GM21619 (cell line): ENCODE results near the gene GRID1.

Experiments
- ATAC-seq: cut with Tn5 transposase; IDR thresholded peaks from one replicate; pipeline ENCODE4 v1.9.1; 2021; ENCODE audit not compliant: unreplicated experiment

Gene GRID1

GRCh38 chr10:86371116-86371515 is 4.5 kb upstream of the GRID1 start:
- ATAC-seq: no peak

GRCh38 chr10:86370006-86370585 is 3.5 kb upstream of the GRID1 start:
- ATAC-seq: no peak

GRCh38 chr10:86368987-86369386 is 2.4 kb upstream of the GRID1 start:
- no peak for ATAC-seq

- no peak for ATAC-seq
Observed at GRCh38 chr10:86368046-86368445, 1.5 kb upstream of the GRID1 start.

GRCh38 chr10:86367152-86367951 is 757 bp upstream of the GRID1 start:
- no peak for ATAC-seq

- ATAC-seq: no peak
Observed at GRCh38 chr10:86366902-86367151, 232 bp upstream of the GRID1 start.

GRCh38 chr10:86365346-86366032 is 1.1 kb downstream of the GRID1 start:
- ATAC-seq: no peak

- ATAC-seq: no peak
Observed at GRCh38 chr10:86364491-86365345, 1.9 kb downstream of the GRID1 start.

- ATAC-seq: no peak
Observed at GRCh38 chr10:86363833-86364490, 2.6 kb downstream of the GRID1 start.

- no peak for ATAC-seq
Observed at GRCh38 chr10:86363184-86363832, 3.3 kb downstream of the GRID1 start.

GRCh38 chr10:86362586-86363183 is 3.9 kb downstream of the GRID1 start:
- ATAC-seq: no peak

- no peak for ATAC-seq
Observed at GRCh38 chr10:86362129-86362527, 4.5 kb downstream of the GRID1 start.

- no peak for ATAC-seq
Observed at GRCh38 chr10:86361156-86362128, 5.2 kb downstream of the GRID1 start.

GRCh38 chr10:86360657-86361056 is 5.9 kb downstream of the GRID1 start:
- no peak for ATAC-seq

GRCh38 chr10:86359954-86360353 is 6.6 kb downstream of the GRID1 start:
- ATAC-seq: no peak

- no peak for ATAC-seq
Observed at GRCh38 chr10:86359111-86359510, 7.5 kb downstream of the GRID1 start.

GRCh38 chr10:86357676-86358075 is 8.9 kb downstream of the GRID1 start:
- ATAC-seq: no peak

- ATAC-seq: no peak
Observed at GRCh38 chr10:86357041-86357440, 9.6 kb downstream of the GRID1 start.

GRCh38 chr10:86356296-86356695 is 10.3 kb downstream of the GRID1 start:
- ATAC-seq: no peak
